Measurements from ENCODE around the gene SLC38A8. TPM values are rescaled to one million over a fixed set of nuclear protein-coding genes. Genes with fewer than 3 reads are reported as not detected.

Gene SLC38A8
- polyA plus RNA-seq, 1 experiment: not detected

GRCh38 chr16:84016477-84016876 is 26.1 kb downstream of the SLC38A8 start:
- H3K27ac ChIP-seq (ENCODE audit: low read depth, low read length): no peak overlapping the region
- POLR2A ChIA-PET: no interaction called here
- CTCF ChIA-PET: no interaction called here
- no peak for DNase-seq (ENCODE audit: low read depth, low spot score)
- TF ChIP-seq, protein P1, sequence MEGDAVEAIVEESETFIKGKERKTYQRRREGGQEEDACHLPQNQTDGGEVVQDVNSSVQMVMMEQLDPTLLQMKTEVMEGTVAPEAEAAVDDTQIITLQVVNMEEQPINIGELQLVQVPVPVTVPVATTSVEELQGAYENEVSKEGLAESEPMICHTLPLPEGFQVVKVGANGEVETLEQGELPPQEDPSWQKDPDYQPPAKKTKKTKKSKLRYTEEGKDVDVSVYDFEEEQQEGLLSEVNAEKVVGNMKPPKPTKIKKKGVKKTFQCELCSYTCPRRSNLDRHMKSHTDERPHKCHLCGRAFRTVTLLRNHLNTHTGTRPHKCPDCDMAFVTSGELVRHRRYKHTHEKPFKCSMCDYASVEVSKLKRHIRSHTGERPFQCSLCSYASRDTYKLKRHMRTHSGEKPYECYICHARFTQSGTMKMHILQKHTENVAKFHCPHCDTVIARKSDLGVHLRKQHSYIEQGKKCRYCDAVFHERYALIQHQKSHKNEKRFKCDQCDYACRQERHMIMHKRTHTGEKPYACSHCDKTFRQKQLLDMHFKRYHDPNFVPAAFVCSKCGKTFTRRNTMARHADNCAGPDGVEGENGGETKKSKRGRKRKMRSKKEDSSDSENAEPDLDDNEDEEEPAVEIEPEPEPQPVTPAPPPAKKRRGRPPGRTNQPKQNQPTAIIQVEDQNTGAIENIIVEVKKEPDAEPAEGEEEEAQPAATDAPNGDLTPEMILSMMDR (IDR thresholded peaks at IDR 0.05; ENCODE audit: low read depth, low read length): no peak
- H3K27me3 ChIP-seq (ENCODE audit: control insufficient read depth, insufficient read depth, low read length): no peaks in the 10 kb centered on the region
- H3K9me3 ChIP-seq (ENCODE audit: control insufficient read depth, insufficient read depth, low read length): peaks cover 27% of the 10 kb centered on the region
- no peak overlapping the region for H3K4me3 ChIP-seq (ENCODE audit: low read depth, low read length)

- CTCF ChIA-PET: no interaction called here
Observed at GRCh38 chr16:84015399-84015798, 27.2 kb downstream of the SLC38A8 start.

GRCh38 chr16:84014570-84015327 is 27.8 kb downstream of the SLC38A8 start:
- POLR2A ChIA-PET: no interaction called here
- CTCF ChIA-PET: no interaction called here
- Histone ChIP-seq H3K27me3 (ENCODE audit: control insufficient read depth, insufficient read depth, low read length) (peaks cover 2% of the 10 kb centered on the region), H3K4me3 (ENCODE audit: low read depth, low read length) (no peak overlapping the region), H3K27ac (ENCODE audit: low read depth, low read length) (no peak overlapping the region), H3K9me3 (ENCODE audit: control insufficient read depth, insufficient read depth, low read length) (peaks cover 10% of the 10 kb centered on the region)
- DNase-seq (ENCODE audit: low read depth, low spot score): no peak
- TF ChIP-seq, protein P1 (IDR thresholded peaks at IDR 0.05; ENCODE audit: low read depth, low read length): no peak

More at GRCh38 chr16:84015399-84015798, 27.2 kb downstream of the SLC38A8 start:
- Histone ChIP-seq H3K27ac (ENCODE audit: low read depth, low read length) (no peak overlapping the region), H3K4me3 (ENCODE audit: low read depth, low read length) (no peak overlapping the region), H3K9me3 (ENCODE audit: control insufficient read depth, insufficient read depth, low read length) (peaks cover 16% of the 10 kb centered on the region), H3K27me3 (ENCODE audit: control insufficient read depth, insufficient read depth, low read length) (no peaks in the 10 kb centered on the region)
- TF ChIP-seq, protein P1 (IDR thresholded peaks at IDR 0.05; ENCODE audit: low read depth, low read length): no peak
- POLR2A ChIA-PET: no interaction called here
- DNase-seq (ENCODE audit: low read depth, low spot score): no peak

- TF ChIP-seq, protein P1 (IDR thresholded peaks at IDR 0.05; ENCODE audit: low read depth, low read length): no peak
- H3K9me3 ChIP-seq (ENCODE audit: control insufficient read depth, insufficient read depth, low read length): peaks cover 15% of the 10 kb centered on the region
- H3K27me3 ChIP-seq (ENCODE audit: control insufficient read depth, insufficient read depth, low read length): peaks cover 7% of the 10 kb centered on the region
- POLR2A ChIA-PET: interaction anchor here (0.6 kb wide), 1 partner anchor 86 kb away, joined by 3 read pairs; no protein-coding TSS in a partner anchor
- DNase-seq (ENCODE audit: low read depth, low spot score): no peak
- H3K4me3 ChIP-seq (ENCODE audit: low read depth, low read length): no peak overlapping the region
- CTCF ChIA-PET: interaction anchor here (0.6 kb wide), 1 partner anchor 39 kb away, joined by 5 read pairs; no protein-coding TSS in a partner anchor
- H3K27ac ChIP-seq (ENCODE audit: low read depth, low read length): no peak overlapping the region
Observed at GRCh38 chr16:84013787-84014569, 28.6 kb downstream of the SLC38A8 start.

GRCh38 chr16:84009282-84009681 is 33.3 kb downstream of the SLC38A8 start:
- POLR2A ChIA-PET: no interaction called here
- no peak for DNase-seq (ENCODE audit: low read depth, low spot score)

More at GRCh38 chr16:84009282-84009681, 33.3 kb downstream of the SLC38A8 start:
- CTCF ChIA-PET: no interaction called here
- Histone ChIP-seq H3K9me3 (ENCODE audit: control insufficient read depth, insufficient read depth, low read length) (peaks cover 7% of the 10 kb centered on the region), H3K27me3 (ENCODE audit: control insufficient read depth, insufficient read depth, low read length) (peaks cover 29% of the 10 kb centered on the region), H3K4me3 (ENCODE audit: low read depth, low read length) (no peak overlapping the region), H3K27ac (ENCODE audit: low read depth, low read length) (no peak overlapping the region)
- TF ChIP-seq, protein P1 (IDR thresholded peaks at IDR 0.05; ENCODE audit: low read depth, low read length): no peak

Data from AG04450 (cell line).